HEK293T (cell line): ENCODE results near the gene SNTB2.

ENCODE experiments used
- CTCF ChIA-PET: fragments of 350-600 bp; formaldehyde crosslinking; extraction: SDS; loops from one replicate; lab custom pipeline; 2021; ENCODE audit warnings: antibody characterized with exemption, inconsistent platforms; lab: Yijun Ruan, JAX
- POLR2A ChIA-PET: fragments of 350-600 bp; formaldehyde crosslinking; extraction: SDS; loops from one replicate; lab custom pipeline; 2020; ENCODE audit warnings: antibody characterized with exemption, inconsistent platforms; lab: Yijun Ruan, JAX
- DNase-seq: peaks from one replicate; pipeline ENCODE4 v3.0.0; 2012; ENCODE audit warnings: mixed read lengths; ENCODE audit errors: extremely low spot score
- ARNT ChIP-seq: fragments of 450-650 bp; IDR thresholded peaks from 2 replicates; pipeline ENCODE4 v1.6.1; 2017; ENCODE audit warnings: mild to moderate bottlenecking
- BHLHE40 ChIP-seq: fragments of 450-650 bp; IDR thresholded peaks from 2 replicates; pipeline ENCODE4 v1.6.1; 2016; ENCODE audit warnings: mild to moderate bottlenecking, moderate library complexity, borderline replicate concordance
- CTBP1 ChIP-seq: fragments of 450-650 bp; IDR thresholded peaks from 2 replicates; pipeline ENCODE4 v1.6.1; 2016; ENCODE audit warnings: borderline replicate concordance
- ELF4 ChIP-seq: fragments of 450-650 bp; IDR thresholded peaks from 2 replicates; pipeline ENCODE4 v1.6.1; 2017; ENCODE audit warnings: antibody characterized with exemption
- FOXA1 ChIP-seq: fragments of 450-650 bp; IDR thresholded peaks from 2 replicates; pipeline ENCODE4 v1.6.1; 2016; ENCODE audit warnings: mild to moderate bottlenecking
- FOXK2 ChIP-seq: fragments of 450-650 bp; IDR thresholded peaks from 2 replicates; pipeline ENCODE4 v1.6.1; 2016; ENCODE audit warnings: mild to moderate bottlenecking
- FOXM1 ChIP-seq: fragments of 450-650 bp; IDR thresholded peaks from 2 replicates; pipeline ENCODE4 v1.6.1; 2017; ENCODE audit warnings: mild to moderate bottlenecking, borderline replicate concordance
- HDGF ChIP-seq: fragments of 450-650 bp; IDR thresholded peaks from 2 replicates; pipeline ENCODE4 v1.6.1; 2017; ENCODE audit warnings: antibody characterized with exemption, borderline replicate concordance
- L3MBTL2 ChIP-seq: fragments of 450-650 bp; conservative IDR thresholded peaks from 2 replicates; pipeline ENCODE4 v1.6.1; 2016; ENCODE audit warnings: mild to moderate bottlenecking
- LEF1 ChIP-seq: fragments of 450-650 bp; IDR thresholded peaks from 2 replicates; pipeline ENCODE4 v1.6.1; 2017; ENCODE audit warnings: mild to moderate bottlenecking, borderline replicate concordance
- NFRKB ChIP-seq: fragments of 450-650 bp; IDR thresholded peaks from 2 replicates; pipeline ENCODE4 v1.6.1; 2016; ENCODE audit warnings: mild to moderate bottlenecking, moderate library complexity
- SP1 ChIP-seq: fragments of 450-650 bp; IDR thresholded peaks from 2 replicates; pipeline ENCODE4 v1.6.1; 2017
- SUZ12 ChIP-seq: fragments of 450-650 bp; IDR thresholded peaks from 2 replicates; pipeline ENCODE4 v1.6.1; 2016; ENCODE audit warnings: mild to moderate bottlenecking
- TARDBP ChIP-seq: fragments of 450-650 bp; IDR thresholded peaks from 2 replicates; pipeline ENCODE4 v1.6.1; 2016
- ZNF384 ChIP-seq: fragments of 450-650 bp; IDR thresholded peaks from 2 replicates; pipeline ENCODE4 v1.6.1; 2016
- TF ChIP-seq, protein P1 (sequence below): fragments of 450-650 bp; IDR thresholded peaks from 2 replicates; pipeline ENCODE4 v1.6.1; 2016

SNTB2 gene

DNA sequence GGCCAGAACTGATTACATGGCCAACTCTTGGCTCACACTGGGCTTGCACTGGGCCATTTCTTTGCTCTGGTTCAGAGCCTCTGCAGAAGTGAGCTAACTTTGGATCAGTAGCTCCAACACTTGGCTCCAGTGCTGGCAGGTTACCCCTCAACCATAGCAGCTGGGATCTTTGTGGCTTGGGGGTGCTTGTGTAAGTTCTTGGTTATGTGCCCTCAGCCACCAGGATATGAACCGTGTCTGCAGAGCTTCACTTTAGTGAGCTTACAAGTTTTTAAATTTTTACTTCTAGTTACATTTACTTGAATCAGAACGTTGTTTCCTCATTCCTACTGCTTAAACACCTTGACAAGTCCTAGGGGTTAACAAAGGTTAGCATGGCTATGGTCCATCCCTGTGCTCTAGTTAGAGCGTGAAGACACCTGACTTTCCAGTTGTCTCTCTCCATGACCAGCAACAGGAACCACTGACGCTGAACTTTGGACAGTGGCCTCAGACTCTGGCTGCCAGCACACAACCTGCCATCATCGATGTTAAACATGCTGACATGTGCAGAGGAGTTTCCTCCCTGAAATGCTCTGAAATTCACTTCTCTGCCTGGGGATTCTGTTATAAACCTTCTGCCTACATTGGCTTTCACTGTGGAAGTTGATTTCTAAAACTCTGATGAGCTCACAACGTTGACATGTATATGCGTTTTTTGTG lies 139.4 kb downstream of the SNTB2 start:
- POLR2A ChIA-PET = interaction anchor here (0.9 to 1.4 kb wide), 2 partner anchors 11 to 14 kb away, joined by 4 to 6 read pairs; partner anchors contain the start of gene NIP7
- CTCF ChIA-PET = interaction anchor here (0.7 kb wide), 1 partner anchor 817 kb away, joined by 3 read pairs; no protein-coding TSS in a partner anchor

DNA sequence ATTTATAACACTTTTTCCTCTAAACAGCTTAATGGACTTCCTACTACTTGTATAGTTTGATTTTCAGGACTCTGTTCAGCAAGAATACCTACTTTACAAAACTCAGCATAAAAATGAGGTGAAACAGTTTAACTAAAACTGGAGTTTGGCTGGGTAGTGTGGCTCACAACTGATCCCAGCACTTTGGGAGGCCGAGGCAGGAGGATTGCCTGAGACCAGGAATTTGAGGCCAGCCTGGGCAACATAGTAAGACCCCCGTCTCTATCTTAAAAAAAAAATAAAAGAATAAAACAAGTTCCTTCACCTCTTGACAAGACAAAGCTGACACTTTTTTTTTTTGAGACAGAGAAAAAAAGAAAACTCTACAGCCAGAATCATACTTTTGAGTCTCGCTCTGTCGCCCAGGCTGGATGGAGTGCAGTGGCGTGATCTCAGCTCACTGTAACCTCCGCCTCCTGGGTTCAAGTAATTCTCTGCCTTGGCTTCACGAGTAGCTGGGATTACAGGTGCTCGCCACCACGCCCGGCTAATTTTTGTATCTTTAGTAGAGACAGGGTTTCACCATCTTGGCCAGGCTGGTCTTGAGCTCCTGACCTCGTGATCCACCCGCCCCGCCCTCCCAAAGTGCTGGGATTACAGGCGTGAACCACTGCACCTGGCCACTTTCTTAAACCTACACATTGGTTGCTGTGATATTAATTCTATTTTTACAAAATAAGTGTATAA lies 140.8 kb downstream of the SNTB2 start:
- POLR2A ChIA-PET = interaction anchor here (1.1 kb wide), 1 partner anchor 13 kb away, joined by 3 read pairs; no protein-coding TSS in a partner anchor
- no peak for TF ChIP-seq SUZ12
- no peak for TF ChIP-seq FOXM1
- TF ChIP-seq BHLHE40 = no peak
- no peak for TF ChIP-seq FOXA1
- TF ChIP-seq SP1 = no peak
- no peak for DNase-seq
- CTCF ChIA-PET = interaction anchor here (0.9 kb wide), 1 partner anchor 70 kb away, joined by 3 read pairs; no protein-coding TSS in a partner anchor

More for the DNA sequence above, 139.4 kb downstream of the SNTB2 start:
- no peak for DNase-seq
- TF ChIP-seq SUZ12 (no peak), CTBP1 (no peak), ZNF384 (no peak), ELF4 (no peak), LEF1 (no peak), SP1 (no peak), FOXA1 (no peak), BHLHE40 (no peak), TARDBP (no peak), HDGF (no peak), FOXM1 (no peak)
- TF ChIP-seq, protein P1, sequence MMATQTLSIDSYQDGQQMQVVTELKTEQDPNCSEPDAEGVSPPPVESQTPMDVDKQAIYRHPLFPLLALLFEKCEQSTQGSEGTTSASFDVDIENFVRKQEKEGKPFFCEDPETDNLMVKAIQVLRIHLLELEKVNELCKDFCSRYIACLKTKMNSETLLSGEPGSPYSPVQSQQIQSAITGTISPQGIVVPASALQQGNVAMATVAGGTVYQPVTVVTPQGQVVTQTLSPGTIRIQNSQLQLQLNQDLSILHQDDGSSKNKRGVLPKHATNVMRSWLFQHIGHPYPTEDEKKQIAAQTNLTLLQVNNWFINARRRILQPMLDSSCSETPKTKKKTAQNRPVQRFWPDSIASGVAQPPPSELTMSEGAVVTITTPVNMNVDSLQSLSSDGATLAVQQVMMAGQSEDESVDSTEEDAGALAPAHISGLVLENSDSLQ = no peak

DNA sequence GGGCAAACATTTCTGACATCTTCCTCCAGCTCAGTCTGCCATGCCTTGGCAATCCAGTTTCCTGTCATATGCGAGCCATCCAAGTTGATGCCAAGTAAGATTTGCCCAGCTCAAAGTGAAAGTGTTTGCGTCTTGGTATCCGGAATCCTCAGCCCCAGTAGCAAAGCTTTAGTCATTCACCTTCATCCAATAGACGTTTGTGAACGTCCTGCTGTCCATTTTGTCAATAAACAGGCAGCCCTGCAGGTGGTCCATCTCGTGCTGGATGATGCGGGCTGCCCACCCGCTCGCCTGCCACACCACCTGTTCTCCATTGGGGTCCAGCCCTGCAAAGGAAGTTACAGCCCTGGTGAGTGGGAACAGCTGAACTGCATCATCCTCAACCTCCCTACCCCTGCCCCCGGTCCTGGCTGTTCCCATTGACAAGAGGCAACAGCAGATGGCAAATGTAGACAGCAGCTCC lies 141.9 kb downstream of the SNTB2 start:
- no peak for TF ChIP-seq FOXA1
- TF ChIP-seq ZNF384 = no peak
- no peak for TF ChIP-seq ARNT
- no peak for TF ChIP-seq CTBP1
- no peak for TF ChIP-seq FOXM1
- TF ChIP-seq NFRKB = no peak
- no peak for TF ChIP-seq L3MBTL2
- no peak for TF ChIP-seq SP1
- TF ChIP-seq, protein P1 = no peak
- TF ChIP-seq LEF1 = no peak
- TF ChIP-seq BHLHE40 = no peak
- no peak for TF ChIP-seq ELF4
- no peak for TF ChIP-seq TARDBP
- no peak for TF ChIP-seq FOXK2
- TF ChIP-seq SUZ12 = no peak
- TF ChIP-seq HDGF = no peak
- no peak for DNase-seq
- POLR2A ChIA-PET = interaction anchor here (1.0 to 1.7 kb wide), 5 partner anchors 10 to 19 kb away, joined by 3 to 5 read pairs (median 3); partner anchors contain the start of gene COG8
- CTCF ChIA-PET = interaction anchor here (0.9 kb wide), 1 partner anchor 69 kb away, joined by 3 read pairs; no protein-coding TSS in a partner anchor

DNA sequence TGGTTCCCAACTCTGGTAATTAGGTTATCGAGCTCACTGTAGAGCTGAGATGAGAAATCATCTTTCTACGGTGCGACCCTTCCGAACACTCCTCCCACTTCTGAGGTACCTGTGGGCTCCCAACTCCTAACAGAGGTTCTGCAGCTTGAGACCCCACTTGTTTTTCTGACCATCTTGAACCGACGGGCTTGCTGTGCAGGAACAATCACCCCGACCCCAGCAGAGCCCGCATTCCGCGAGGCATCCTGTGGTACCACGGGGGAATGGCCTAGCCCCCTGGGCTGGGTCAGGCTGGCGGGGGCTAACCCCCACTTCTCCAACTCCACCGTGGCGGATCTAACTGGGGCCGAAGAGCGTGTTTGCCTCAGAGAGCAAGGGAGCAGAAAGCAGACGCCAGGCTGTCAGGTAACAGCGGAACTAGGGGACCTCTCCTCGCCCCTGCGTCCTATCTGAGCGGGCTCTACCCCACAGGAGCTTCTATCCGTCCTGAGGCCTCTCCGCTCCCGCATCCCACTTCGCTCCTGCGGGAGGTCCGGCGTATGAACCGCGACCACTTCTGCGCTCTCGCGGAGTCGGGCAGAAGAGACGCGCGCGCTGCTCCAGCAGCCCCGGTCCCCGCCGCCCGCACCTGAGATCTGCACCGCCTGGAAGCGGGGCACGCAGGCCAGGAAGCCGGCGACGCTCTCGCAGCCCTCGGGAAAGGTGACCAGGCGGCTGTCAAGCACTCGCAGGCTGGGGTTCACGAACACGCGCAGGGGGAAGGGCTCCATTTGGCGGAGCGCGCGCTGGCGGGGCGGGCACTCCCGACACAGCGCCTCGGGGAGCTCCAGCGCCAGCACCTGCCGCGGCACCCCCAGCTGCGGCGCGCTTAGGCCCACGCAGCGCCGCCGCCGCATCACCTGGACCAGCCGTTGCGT lies 142.7 kb downstream of the SNTB2 start:
- no peak for DNase-seq
- POLR2A ChIA-PET = interaction anchor here (1.0 to 1.7 kb wide), 5 partner anchors 9 to 19 kb away, joined by 3 to 5 read pairs (median 4); partner anchors contain the start of gene COG8

More for the DNA sequence above, 142.7 kb downstream of the SNTB2 start:
- CTCF ChIA-PET = no interaction called here
- TF ChIP-seq TARDBP (no peak), CTBP1 (no peak), FOXM1 (no peak), ZNF384 (no peak), SP1 (no peak), FOXA1 (no peak), BHLHE40 (no peak), L3MBTL2 (no peak; the same call in 1 of the 2 replicates), SUZ12 (no peak), ELF4 (no peak), FOXK2 (no peak), LEF1 (no peak), NFRKB (no peak), HDGF (no peak), ARNT (no peak)
- TF ChIP-seq, protein P1 = no peak
